ENCODE results near the gene LSM6.

- TF ChIP-seq MZF1 (tag by site-specific recombination; IDR thresholded peaks at IDR 0.05; ENCODE audit: borderline replicate concordance) (no peak), CTCF (tag by site-specific recombination; IDR thresholded peaks at IDR 0.05) (no peak), ZNF654 (tag by site-specific recombination; IDR thresholded peaks at IDR 0.05; ENCODE audit: low read depth) (no peak), BCL11A (tag by site-specific recombination; IDR thresholded peaks at IDR 0.05; ENCODE audit: low read depth) (no peak), SCRT1 (tag by site-specific recombination; IDR thresholded peaks at IDR 0.05; ENCODE audit: borderline replicate concordance) (no peak), ZNF558 (tag by site-specific recombination; IDR thresholded peaks at IDR 0.05) (no peak), ZNF280D (tag by site-specific recombination; IDR thresholded peaks at IDR 0.05) (no peak), ZNF830 (tag by site-specific recombination; IDR thresholded peaks at IDR 0.05; ENCODE audit: low read depth) (no peak), ZSCAN4 (tag by site-specific recombination; IDR thresholded peaks at IDR 0.05) (no peak), YY1 (tag by site-specific recombination; IDR thresholded peaks at IDR 0.05) (no peak), ZNF768 (tag by site-specific recombination; IDR thresholded peaks at IDR 0.05) (no peak), ZNF791 (tag by site-specific recombination; IDR thresholded peaks at IDR 0.05) (no peak)
Observed at GRCh38 chr4:146165221-146165620, 10.3 kb upstream of the LSM6 start.
